Suprapubic skin (tissue), 4 donors: ENCODE results near the gene ARID1B. TPM values are rescaled to one million over a fixed set of nuclear protein-coding genes. Genes with fewer than 3 reads are reported as not detected.

ENCODE experiments used
- DNase-seq, 2 donors: peaks; one replicate each; pipeline ENCODE4 v3.0.0-alpha.2; 2019; ENCODE audit warnings: low spot score in 2 of 2
- H3K27ac ChIP-seq: fragments of 200-600 bp; sonication (generic); one replicate; pipeline ENCODE4 v1.5.1; 2019
- H3K27me3 ChIP-seq: fragments of 200-600 bp; sonication (generic); one replicate; pipeline ENCODE4 v1.5.1; 2019
- H3K36me3 ChIP-seq: fragments of 200-600 bp; sonication (generic); one replicate; pipeline ENCODE4 v1.5.1; 2019
- H3K4me1 ChIP-seq: fragments of 200-600 bp; sonication (generic); one replicate; pipeline ENCODE4 v1.5.1; 2019
- H3K4me3 ChIP-seq: fragments of 200-600 bp; sonication (generic); one replicate; pipeline ENCODE4 v1.5.1; 2019; ENCODE audit warnings: mild to moderate bottlenecking
- H3K9me3 ChIP-seq: fragments of 200-600 bp; sonication (generic); one replicate; pipeline ENCODE4 v1.5.1; 2019
- CTCF ChIP-seq, 2 donors: fragments of 200-600 bp in 1 of 2; fragments of 450-650 bp in 1 of 2; sonication (generic) in 1 of 2; IDR thresholded peaks; one replicate each; pipeline ENCODE4 v1.5.1; 2016 to 2019; ENCODE audit warnings: antibody characterized with exemption in 2 of 2, mild to moderate bottlenecking in 1 of 2, moderate library complexity in 1 of 2
- EP300 ChIP-seq: sonication (generic); formaldehyde crosslinking; IDR thresholded peaks from one replicate; pipeline ENCODE4 v1.6.1; 2017; ENCODE audit warnings: antibody characterized with exemption
- POLR2A ChIP-seq, 2 donors: fragments of 450-650 bp; IDR thresholded peaks; one replicate each; pipeline ENCODE4 v1.6.1; 2017; ENCODE audit warnings: antibody characterized with exemption in 2 of 2, mild to moderate bottlenecking in 2 of 2, moderate library complexity in 2 of 2
- POLR2AphosphoS5 ChIP-seq, 3 donors: sonication (generic); formaldehyde crosslinking; IDR thresholded peaks; one replicate each; pipeline ENCODE4 v1.6.1; 2017; ENCODE audit warnings: antibody characterized with exemption in 3 of 3
- WGBS: methylation state at CpG from one replicate; pipeline ENCODE4 v1.1.5; 2018; 5-methylcytosine and 5-hydroxymethylcytosine counted together
- total RNA-seq, 4 donors: library from RNA; depleted of rRNA; stranded (reverse); fragments of >200 nt; gene quantifications; one replicate each; pipeline ENCODE4 v1.1.0, GENCODE V29; 2016

The ARID1B gene
- total RNA-seq, 4 donors from 2014 or later = 102 to 233 (median 129) TPM

- WGBS = 88% methylated on average over 8 of the region's 8 CpGs
- no peaks in the 10 kb centered on the region for H3K9me3 ChIP-seq
- H3K27me3 ChIP-seq = no peaks in the 10 kb centered on the region
- no peak for DNase-seq
- no peaks in the 10 kb centered on the region for H3K36me3 ChIP-seq
- no peak for TF ChIP-seq POLR2AphosphoS5 (IDR thresholded peaks at IDR 0.05)
- no peak for TF ChIP-seq POLR2A (IDR thresholded peaks at IDR 0.05)
- TF ChIP-seq EP300 = no peak
- TF ChIP-seq CTCF (IDR thresholded peaks at IDR 0.05) = no peak
- no peak overlapping the region for H3K27ac ChIP-seq
- no peak overlapping the region for H3K4me3 ChIP-seq
- no peaks in the 10 kb centered on the region for H3K4me1 ChIP-seq
These were observed 20.3 kb upstream of the ARID1B start for GRCh38 chr6:156756630-156757610.

GRCh38 chr6:156757849-156758248, 19.3 kb upstream of the ARID1B start:
- 67% methylated on average over 2 of the region's 2 CpGs for WGBS
- H3K27me3 ChIP-seq = no peaks in the 10 kb centered on the region
- H3K27ac ChIP-seq = no peak overlapping the region
- H3K4me3 ChIP-seq = no peak overlapping the region
- no peak for DNase-seq
- no peaks in the 10 kb centered on the region for H3K36me3 ChIP-seq
- no peaks in the 10 kb centered on the region for H3K4me1 ChIP-seq
- no peak for TF ChIP-seq POLR2A (IDR thresholded peaks at IDR 0.05)
- no peak for TF ChIP-seq EP300
- TF ChIP-seq POLR2AphosphoS5 (IDR thresholded peaks at IDR 0.05) = no peak
- no peak for TF ChIP-seq CTCF (IDR thresholded peaks at IDR 0.05)
- no peaks in the 10 kb centered on the region for H3K9me3 ChIP-seq

- no peaks in the 10 kb centered on the region for H3K4me1 ChIP-seq
- TF ChIP-seq EP300 (no peak), POLR2A (IDR thresholded peaks at IDR 0.05) (no peak), POLR2AphosphoS5 (IDR thresholded peaks at IDR 0.05) (no peak), CTCF (IDR thresholded peaks at IDR 0.05) (no peak)
- DNase-seq = no peak
- WGBS = 90% methylated on average over 4 of the region's 4 CpGs
- no peaks in the 10 kb centered on the region for H3K9me3 ChIP-seq
- no peak overlapping the region for H3K27ac ChIP-seq
- no peaks in the 10 kb centered on the region for H3K27me3 ChIP-seq
- H3K36me3 ChIP-seq = no peaks in the 10 kb centered on the region
- no peak overlapping the region for H3K4me3 ChIP-seq
These were observed 16.8 kb upstream of the ARID1B start for GRCh38 chr6:156760377-156760776.

- no peaks in the 10 kb centered on the region for H3K4me1 ChIP-seq
- TF ChIP-seq CTCF (IDR thresholded peaks at IDR 0.05) (no peak), POLR2A (IDR thresholded peaks at IDR 0.05) (no peak)
- DNase-seq = no peak
- no peak overlapping the region for H3K27ac ChIP-seq
- no peaks in the 10 kb centered on the region for H3K27me3 ChIP-seq
- 58% methylated on average over 7 of the region's 7 CpGs for WGBS
- H3K9me3 ChIP-seq = no peaks in the 10 kb centered on the region
- H3K4me3 ChIP-seq = no peak overlapping the region
- no peaks in the 10 kb centered on the region for H3K36me3 ChIP-seq
These were observed 14.6 kb upstream of the ARID1B start for GRCh38 chr6:156762547-156762946.

- no peak for DNase-seq
- no peak overlapping the region for H3K27ac ChIP-seq
- no peak overlapping the region for H3K4me3 ChIP-seq
- H3K9me3 ChIP-seq = no peaks in the 10 kb centered on the region
- H3K27me3 ChIP-seq = no peaks in the 10 kb centered on the region
- TF ChIP-seq POLR2AphosphoS5 (IDR thresholded peaks at IDR 0.05) (no peak), EP300 (no peak), CTCF (IDR thresholded peaks at IDR 0.05) (no peak), POLR2A (IDR thresholded peaks at IDR 0.05) (no peak)
- WGBS = 96% methylated on average over 10 of the region's 10 CpGs
- no peaks in the 10 kb centered on the region for H3K4me1 ChIP-seq
- H3K36me3 ChIP-seq = no peaks in the 10 kb centered on the region
These were observed 12.1 kb upstream of the ARID1B start for GRCh38 chr6:156765117-156765516.
